ENCODE measurements around the gene SH3PXD2A. TPM values are rescaled to one million over a fixed set of nuclear protein-coding genes. Genes with fewer than 3 reads are reported as not detected.

The SH3PXD2A gene
- total RNA-seq, 1 experiment from 2014 or later = 4.5 TPM

GRCh38 chr10:103794996-103795395, 60.4 kb downstream of the SH3PXD2A start:
- no peak overlapping the region for H4K91ac ChIP-seq (ENCODE audit: insufficient read length, low read depth, low read length)
- H3K23me2 ChIP-seq (ENCODE audit: insufficient read length, low read depth, low read length, poor library complexity, severe bottlenecking) = peaks cover 3% of the 10 kb centered on the region
- H3K4me3 Mint-ChIP-seq = no peak overlapping the region
- no peak overlapping the region for H2AK5ac ChIP-seq (ENCODE audit: insufficient read length, low read length)
- H3T11ph ChIP-seq (ENCODE audit: low read length) = no peak overlapping the region
- no peaks in the 10 kb centered on the region for H3K27me3 ChIP-seq (ENCODE audit: insufficient read depth, low read length)
- no peak overlapping the region for H2BK15ac ChIP-seq (ENCODE audit: low read depth, low read length)
- H2BK120ac ChIP-seq (ENCODE audit: low read depth, low read length, poor library complexity, severe bottlenecking) = no peak overlapping the region
- no peak overlapping the region for H3K4me2 ChIP-seq (ENCODE audit: insufficient read depth, insufficient read length, low read length)
- no peaks in the 10 kb centered on the region for H3K79me1 ChIP-seq (ENCODE audit: insufficient read depth, low read depth, low read length, poor library complexity, severe bottlenecking)
- no peak overlapping the region for H4K5ac ChIP-seq (ENCODE audit: insufficient read length, low read depth, low read length)
- no peak overlapping the region for H2BK12ac ChIP-seq (ENCODE audit: insufficient read length, low read depth, low read length)
- H3K9me3 Mint-ChIP-seq = no peaks in the 10 kb centered on the region
- H3K27ac ChIP-seq (ENCODE audit: insufficient read length, low read depth, low read length) = no peak overlapping the region
- no peak overlapping the region for H2BK5ac ChIP-seq (ENCODE audit: insufficient read length, low read length)
- no peak overlapping the region for H2AFZ ChIP-seq (ENCODE audit: low read length)
- H3K79me2 ChIP-seq (ENCODE audit: insufficient read depth, low read length) = no peaks in the 10 kb centered on the region
- no peak overlapping the region; a peak in 1 of 7 replicates for H3K27ac Mint-ChIP-seq
- DNase-seq = no peak
- no peaks in the 10 kb centered on the region for H3K4me1 Mint-ChIP-seq
- no peaks in the 10 kb centered on the region for H3K9me3 ChIP-seq (ENCODE audit: control insufficient read depth, low read depth, low read length)
- no peak for TF ChIP-seq CTCF (conservative IDR thresholded peaks at IDR 0.05)
- H3K9ac ChIP-seq (ENCODE audit: extremely low read depth, insufficient read length, low read length) = no peak overlapping the region
- H4K8ac ChIP-seq (replicated peaks; ENCODE audit: insufficient read length, low read depth, low read length) = no peak overlapping the region
- no peaks in the 10 kb centered on the region for H3K4me1 ChIP-seq (ENCODE audit: insufficient read depth, low read length)
- H3K27me3 Mint-ChIP-seq (ENCODE audit: low read depth) = no peaks in the 10 kb centered on the region; the same call in 1 of the 2 replicates
- H3K23ac ChIP-seq (ENCODE audit: insufficient read length, low read depth, low read length) = no peak overlapping the region
- no peak overlapping the region for H3K56ac ChIP-seq (ENCODE audit: insufficient read length, low read depth, low read length)
- H3K36me3 Mint-ChIP-seq (ENCODE audit: insufficient read depth in 1 of 3, low read depth in 3 of 3) = peaks cover 0 to 7% (median 1%) of the 10 kb centered on the region in 3 experiments; a peak in 3 of 7 replicates
- no CpG with 5 or more reads among the region's 7 CpGs for WGBS (ENCODE audit: extremely low coverage, insufficient read length, low lambda C conversion rate)
- no peaks in the 10 kb centered on the region for H4K20me1 ChIP-seq (ENCODE audit: control insufficient read depth, insufficient read depth, insufficient read length)
- H3K14ac ChIP-seq (ENCODE audit: insufficient read depth, low read length) = no peak overlapping the region
- H3K4ac ChIP-seq (ENCODE audit: low read depth, low read length) = no peak overlapping the region
- H2BK20ac ChIP-seq (ENCODE audit: low read depth, low read length, poor library complexity, severe bottlenecking) = no peak overlapping the region
- H3K18ac ChIP-seq (ENCODE audit: insufficient read length, low read depth, low read length) = no peak overlapping the region

Measured in H9 (cell line).